Caco-2 (cell line): Measurements from ENCODE around the gene ZNF189. TPM values are rescaled to one million over a fixed set of nuclear protein-coding genes. Genes with fewer than 3 reads are reported as not detected.

Experiments
- BruUV-seq: library from RNA; stranded (reverse); fragments of 400-500 nt; replicated peaks from 2 replicates; lab custom pipeline; 2021; lab: Mats Ljungman, UMichigan
- CTCF ChIA-PET: fragments of 300-600 bp; sonication (Branson Sonifier 250); formaldehyde crosslinking; loops from one replicate; lab custom pipeline; 2022; ENCODE audit warnings: antibody characterized with exemption; lab: Charles Lee
- POLR2A ChIA-PET: fragments of 300-600 bp; sonication (Branson Sonifier 250); formaldehyde crosslinking; loops from one replicate; lab custom pipeline; 2022; ENCODE audit warnings: antibody characterized with exemption; lab: Charles Lee
- DNase-seq, 2 experiments: peaks; one replicate each; pipeline versions ENCODE4 v3.0.0 to v3.0.0-alpha.2; 2020 to 2022
- H3K27me3 ChIP-seq: replicated peaks from 2 replicates; pipeline ENCODE4 v1.6.0; 2011; ENCODE audit warnings: low read length; ENCODE audit not compliant: control insufficient read depth, insufficient read depth
- H3K36me3 ChIP-seq: 2 replicates; pipeline ENCODE4 v1.5.1; 2011; ENCODE audit warnings: low read length; ENCODE audit not compliant: control insufficient read depth, insufficient read depth
- H3K4me1 ChIP-seq: fragments of 250-450 bp; sonication (Bioruptor Pico); 2 replicates; pipeline ENCODE4 v1.5.1; 2020; ENCODE audit warnings: mild to moderate bottlenecking
- H3K4me3 ChIP-seq: 2 replicates; pipeline ENCODE4 v1.5.1; 2011; ENCODE audit warnings: low read depth, mild to moderate bottlenecking, control low read depth, low read length
- H3K9me3 ChIP-seq: fragments of 250-450 bp; sonication (Bioruptor Pico); 2 replicates; pipeline ENCODE4 v1.5.1; 2020; ENCODE audit warnings: mild to moderate bottlenecking, moderate library complexity
- H3K27ac Mint-ChIP-seq: one replicate; pipeline ENCODE4 v1.8.0; 2022; ENCODE audit warnings: mixed read lengths; ENCODE audit not compliant: unreplicated experiment
- H3K27me3 Mint-ChIP-seq: one replicate; pipeline ENCODE4 v1.8.0; 2022; ENCODE audit warnings: mixed read lengths; ENCODE audit not compliant: insufficient read depth, unreplicated experiment
- H3K36me3 Mint-ChIP-seq: one replicate; pipeline ENCODE4 v1.8.0; 2022; ENCODE audit warnings: mild to moderate bottlenecking, mixed read lengths; ENCODE audit not compliant: insufficient read depth, unreplicated experiment
- H3K4me1 Mint-ChIP-seq: one replicate; pipeline ENCODE4 v1.8.0; 2022; ENCODE audit warnings: low read depth, mixed read lengths; ENCODE audit not compliant: unreplicated experiment
- H3K4me3 Mint-ChIP-seq: one replicate; pipeline ENCODE4 v1.8.0; 2022; ENCODE audit warnings: mild to moderate bottlenecking, moderate library complexity, mixed read lengths; ENCODE audit not compliant: unreplicated experiment
- H3K9me3 Mint-ChIP-seq: one replicate; pipeline ENCODE4 v1.8.0; 2022; ENCODE audit warnings: mixed read lengths; ENCODE audit not compliant: unreplicated experiment
- intact Hi-C: fragments of 100-400 bp; cut with micrococcal nuclease; formaldehyde crosslinking; loops from one replicate; pipeline ENCODE4 v1.10.0; 2022; ENCODE audit not compliant: unreplicated experiment
- total RNA-seq: library from RNA; stranded (reverse); gene quantifications from 2 replicates; pipeline ENCODE4 v1.2.3, GENCODE V29; 2022
- TF ChIP-seq, protein P1 (sequence below), 2 experiments: fragments of 200-600 bp in 1 of 2; IDR thresholded peaks; 1 replicate in 1 of 2; 2 replicates in 1 of 2; pipeline versions ENCODE4 v1.5.1 to v1.8.0; 2011 to 2022; ENCODE audit warnings: antibody characterized with exemption in 1 of 2, control low read depth in 1 of 2, inconsistent platforms in 1 of 2, low read depth in 1 of 2, low read length in 1 of 2, mild to moderate bottlenecking in 1 of 2, moderate library complexity in 1 of 2; ENCODE audit not compliant: insufficient read depth in 1 of 2, severe bottlenecking in 1 of 2, unreplicated experiment in 1 of 2

Gene ZNF189
- total RNA-seq, 1 experiment from 2014 or later: 15.3 TPM

DNA sequence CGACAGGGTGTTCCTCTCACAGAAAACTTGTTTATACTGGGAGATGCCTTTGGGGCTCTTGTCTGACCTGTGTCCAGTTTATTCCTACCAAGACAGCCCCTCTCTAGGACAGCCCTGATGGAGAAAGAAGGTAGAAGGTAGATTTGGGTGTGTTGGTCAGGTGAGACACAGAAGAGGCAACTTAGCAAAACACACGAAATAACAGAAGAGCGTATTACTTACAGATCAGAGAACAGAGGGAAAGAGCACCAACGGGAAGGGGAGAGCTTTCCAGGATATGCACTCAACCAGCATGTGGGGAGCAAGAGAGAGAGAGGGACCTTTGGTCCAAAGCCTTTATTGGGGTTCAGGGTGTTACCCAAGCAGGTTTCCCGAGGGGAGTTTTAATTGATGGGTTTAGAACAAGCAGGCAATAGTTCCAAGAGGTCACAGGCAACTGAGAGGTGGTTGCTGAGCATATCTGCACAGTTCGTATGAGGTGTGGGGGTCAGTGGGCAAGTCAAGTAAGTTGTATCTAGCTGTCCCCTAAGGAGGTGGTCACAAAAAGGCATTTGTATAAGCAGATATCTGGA is 45.7 kb upstream of the ZNF189 start:
- H3K4me3 ChIP-seq: no peak overlapping the region
- peaks cover 23% of the 10 kb centered on the region for H3K9me3 ChIP-seq
- peaks cover 6% of the 10 kb centered on the region for H3K36me3 Mint-ChIP-seq
- intact Hi-C loops: no loop called here
- BruUV-seq: no TSS peak
- no peaks in the 10 kb centered on the region for H3K36me3 ChIP-seq
- H3K4me1 Mint-ChIP-seq: peaks cover 19% of the 10 kb centered on the region
- TF ChIP-seq, protein P1, sequence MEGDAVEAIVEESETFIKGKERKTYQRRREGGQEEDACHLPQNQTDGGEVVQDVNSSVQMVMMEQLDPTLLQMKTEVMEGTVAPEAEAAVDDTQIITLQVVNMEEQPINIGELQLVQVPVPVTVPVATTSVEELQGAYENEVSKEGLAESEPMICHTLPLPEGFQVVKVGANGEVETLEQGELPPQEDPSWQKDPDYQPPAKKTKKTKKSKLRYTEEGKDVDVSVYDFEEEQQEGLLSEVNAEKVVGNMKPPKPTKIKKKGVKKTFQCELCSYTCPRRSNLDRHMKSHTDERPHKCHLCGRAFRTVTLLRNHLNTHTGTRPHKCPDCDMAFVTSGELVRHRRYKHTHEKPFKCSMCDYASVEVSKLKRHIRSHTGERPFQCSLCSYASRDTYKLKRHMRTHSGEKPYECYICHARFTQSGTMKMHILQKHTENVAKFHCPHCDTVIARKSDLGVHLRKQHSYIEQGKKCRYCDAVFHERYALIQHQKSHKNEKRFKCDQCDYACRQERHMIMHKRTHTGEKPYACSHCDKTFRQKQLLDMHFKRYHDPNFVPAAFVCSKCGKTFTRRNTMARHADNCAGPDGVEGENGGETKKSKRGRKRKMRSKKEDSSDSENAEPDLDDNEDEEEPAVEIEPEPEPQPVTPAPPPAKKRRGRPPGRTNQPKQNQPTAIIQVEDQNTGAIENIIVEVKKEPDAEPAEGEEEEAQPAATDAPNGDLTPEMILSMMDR (IDR thresholded peaks at IDR 0.05; ENCODE audit: insufficient read depth in 1 of 2, low read depth in 1 of 2, low read length in 1 of 2, severe bottlenecking in 1 of 2, unreplicated experiment in 1 of 2): no peak
- ChIA-PET CTCF (no interaction called here), POLR2A (no interaction called here)
- peaks cover 18% of the 10 kb centered on the region for H3K9me3 Mint-ChIP-seq
- no peaks in the 10 kb centered on the region for H3K27me3 Mint-ChIP-seq
- H3K4me1 ChIP-seq: peaks cover 39% of the 10 kb centered on the region
- H3K4me3 Mint-ChIP-seq: no peak overlapping the region
- DNase-seq: no peak
- H3K27ac Mint-ChIP-seq: peak overlapping the region; percentile 73
- no peaks in the 10 kb centered on the region for H3K27me3 ChIP-seq

DNA sequence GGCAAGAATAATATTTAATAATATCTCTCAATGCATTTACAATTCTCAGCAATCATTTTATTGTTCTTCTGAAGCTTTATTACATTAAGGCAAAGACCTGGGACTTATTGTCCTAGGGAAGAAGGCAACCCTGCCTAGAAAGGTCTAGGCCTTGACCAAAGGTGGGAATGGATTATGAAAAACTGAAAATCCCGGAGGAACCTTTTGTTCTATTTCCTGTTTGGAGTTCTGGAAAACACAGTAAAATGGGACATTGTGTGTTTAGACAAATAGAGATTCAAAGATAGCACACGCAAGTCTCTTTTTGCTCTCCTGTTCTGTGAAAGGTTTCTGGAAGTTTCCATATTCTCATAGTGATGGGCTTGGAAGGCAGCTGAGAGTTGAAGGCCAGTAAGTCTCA is 45.0 kb upstream of the ZNF189 start:
- peaks cover 6% of the 10 kb centered on the region for H3K36me3 Mint-ChIP-seq
- H3K36me3 ChIP-seq: no peaks in the 10 kb centered on the region
- no TSS peak for BruUV-seq
- POLR2A ChIA-PET: interaction anchor here (1.1 kb wide), 1 partner anchor 45 kb away, joined by 6 read pairs; the partner anchor contains the start of genes MRPL50 and ZNF189
- peaks cover 19% of the 10 kb centered on the region for H3K4me1 Mint-ChIP-seq
- H3K4me3 Mint-ChIP-seq: no peak overlapping the region
- H3K4me3 ChIP-seq: no peak overlapping the region
- TF ChIP-seq, protein P1 (IDR thresholded peaks at IDR 0.05; ENCODE audit: insufficient read depth in 1 of 2, low read depth in 1 of 2, low read length in 1 of 2, severe bottlenecking in 1 of 2, unreplicated experiment in 1 of 2): no peak
- H3K27me3 Mint-ChIP-seq: no peaks in the 10 kb centered on the region
- CTCF ChIA-PET: no interaction called here
- H3K27me3 ChIP-seq: no peaks in the 10 kb centered on the region
- peaks cover 18% of the 10 kb centered on the region for H3K9me3 Mint-ChIP-seq
- intact Hi-C loops: loop anchor here (1.0 kb wide), 3 partner anchors 13 to 35 kb away; no protein-coding TSS in a partner anchor
- no peak for DNase-seq
- peaks cover 39% of the 10 kb centered on the region for H3K4me1 ChIP-seq
- peaks cover 23% of the 10 kb centered on the region for H3K9me3 ChIP-seq
- peak overlapping the region; percentile 87 for H3K27ac Mint-ChIP-seq

DNA sequence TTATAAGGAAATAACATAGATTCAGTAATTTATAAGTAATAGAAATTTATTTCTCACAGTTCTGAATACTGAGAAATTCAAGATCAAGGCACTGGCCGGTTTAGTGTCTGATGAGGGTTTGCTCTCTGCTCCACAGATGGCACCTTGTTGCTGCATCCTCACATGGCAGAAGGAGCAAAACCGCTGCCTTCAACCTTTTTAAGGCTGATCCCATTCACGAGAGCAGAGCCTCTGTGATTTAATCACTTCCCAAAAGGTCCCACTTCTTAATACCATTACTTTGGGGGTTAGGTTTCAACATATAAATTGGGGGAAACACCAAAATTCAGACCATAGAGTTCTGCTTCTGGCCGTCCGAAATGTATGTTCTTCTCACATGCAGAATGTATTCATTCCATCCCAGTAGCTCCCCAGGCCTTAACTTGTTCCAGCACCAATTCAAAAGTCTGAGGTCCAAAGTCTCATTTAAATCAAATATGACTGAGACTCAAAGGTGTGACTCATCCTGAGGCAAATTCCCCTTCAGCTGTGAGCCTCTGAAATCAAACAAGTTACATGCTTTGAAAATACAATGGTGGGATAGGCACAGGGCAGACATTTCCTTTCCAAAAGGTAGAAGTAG is 44.4 kb upstream of the ZNF189 start:
- peaks cover 39% of the 10 kb centered on the region for H3K4me1 ChIP-seq
- Mint-ChIP-seq H3K4me3 (peak overlapping the region; percentile 63), H3K27me3 (no peaks in the 10 kb centered on the region), H3K36me3 (peaks cover 6% of the 10 kb centered on the region), H3K27ac (peak overlapping the region; percentile 87), H3K9me3 (peaks cover 18% of the 10 kb centered on the region), H3K4me1 (peaks cover 19% of the 10 kb centered on the region)
- TSS peak; percentile 93 for BruUV-seq
- H3K4me3 ChIP-seq: no peak overlapping the region
- H3K36me3 ChIP-seq: no peaks in the 10 kb centered on the region
- intact Hi-C loops: loop anchor here (1.0 kb wide), 3 partner anchors 12 to 34 kb away; no protein-coding TSS in a partner anchor
- CTCF ChIA-PET: interaction anchor here (0.9 kb wide), 1 partner anchor 235 kb away, joined by 3 read pairs; no protein-coding TSS in a partner anchor
- POLR2A ChIA-PET: interaction anchor here (1.1 kb wide), 1 partner anchor 44 kb away, joined by 6 read pairs; the partner anchor contains the start of genes MRPL50 and ZNF189
- DNase-seq: peak; percentile 71 to 74
- TF ChIP-seq, protein P1 (IDR thresholded peaks at IDR 0.05; ENCODE audit: insufficient read depth in 1 of 2, low read depth in 1 of 2, low read length in 1 of 2, severe bottlenecking in 1 of 2, unreplicated experiment in 1 of 2): no peak
- H3K27me3 ChIP-seq: no peaks in the 10 kb centered on the region
- H3K9me3 ChIP-seq: peaks cover 23% of the 10 kb centered on the region
